Measurements from ENCODE around the gene ACTL7B.

- TF ChIP-seq CTCF (IDR thresholded peaks at IDR 0.05) (no peak), EZH2 (IDR thresholded peaks at IDR 0.05; ENCODE audit: borderline replicate concordance, insufficient read depth, low read depth, low read length, poor library complexity, severe bottlenecking) (no peak)
Observed at GRCh38 chr9:108865037-108865436, 9.3 kb upstream of the ACTL7B start.

Measured in B cell (primary cell).